ENCODE measurements around the gene CIAO1. TPM values are rescaled to one million over a fixed set of nuclear protein-coding genes. Genes with fewer than 3 reads are reported as not detected.

Gene CIAO1
- total RNA-seq, 1 experiment from 2014 or later = 85.3 TPM

DNA sequence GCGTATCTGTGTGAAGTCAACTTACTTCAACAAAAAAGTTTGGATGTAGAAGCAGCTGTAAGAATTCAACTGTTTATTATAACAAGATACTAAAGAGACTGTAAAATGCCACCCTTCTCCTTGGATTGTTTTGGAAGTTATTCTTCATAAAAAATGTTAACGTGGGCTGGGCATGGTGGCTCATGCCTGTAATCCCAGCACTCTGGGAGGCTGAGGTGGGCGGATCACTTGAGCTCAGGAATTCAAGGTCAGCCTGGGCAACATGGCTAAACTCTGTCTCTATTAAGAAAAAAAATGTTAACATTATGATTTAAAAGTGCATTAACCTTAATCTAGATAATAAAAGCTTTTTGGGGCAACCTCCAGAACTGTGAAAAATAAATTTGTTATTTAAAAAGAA, 7.7 kb downstream of the CIAO1 start:
- Histone ChIP-seq H4K20me1 (ENCODE audit: insufficient read depth) (peaks cover 14% of the 10 kb centered on the region; the same call in 1 of the 2 replicates), H3K27me3 (ENCODE audit: insufficient read depth, low read depth) (no peaks in the 10 kb centered on the region), H3K4me2 (no peak overlapping the region), H3K27ac (peak overlapping the region; percentile 20; the same call in 1 of the 2 replicates), H3K79me2 (ENCODE audit: low read depth) (peaks cover 3% of the 10 kb centered on the region; the same call in 1 of the 2 replicates), H3F3A (ENCODE audit: insufficient read depth, low read depth) (peaks cover 69% of the 10 kb centered on the region), H3K9me2 (ENCODE audit: insufficient read depth) (no peaks in the 10 kb centered on the region), H2AFZ (no peak overlapping the region), H3K4me1 (replicated peaks; ENCODE audit: insufficient read depth) (no peaks in the 10 kb centered on the region), H3K36me3 (ENCODE audit: low read depth) (peaks cover 63% of the 10 kb centered on the region), H3K4me3 (no peak overlapping the region), H3K9me3 (ENCODE audit: insufficient read depth, low read depth) (no peaks in the 10 kb centered on the region)
- CTCF ChIA-PET = interaction anchor here (0.6 to 0.7 kb wide), 2 partner anchors 531 to 976 kb away, joined by 4 to 10 read pairs; partner anchors contain the start of gene KCNIP3
- intact Hi-C loops (cut with micrococcal nuclease; ENCODE audit: unreplicated experiment) = no loop called here
- BruUV-seq (replicated peaks) = no TSS peak
- POLR2A ChIA-PET (ENCODE audit: unreplicated experiment) = interaction anchor here (0.7 kb wide), 1 partner anchor 84 kb away, joined by 13 read pairs; no protein-coding TSS in a partner anchor
- DNase-seq = no peak
- TF ChIP-seq, protein P1, sequence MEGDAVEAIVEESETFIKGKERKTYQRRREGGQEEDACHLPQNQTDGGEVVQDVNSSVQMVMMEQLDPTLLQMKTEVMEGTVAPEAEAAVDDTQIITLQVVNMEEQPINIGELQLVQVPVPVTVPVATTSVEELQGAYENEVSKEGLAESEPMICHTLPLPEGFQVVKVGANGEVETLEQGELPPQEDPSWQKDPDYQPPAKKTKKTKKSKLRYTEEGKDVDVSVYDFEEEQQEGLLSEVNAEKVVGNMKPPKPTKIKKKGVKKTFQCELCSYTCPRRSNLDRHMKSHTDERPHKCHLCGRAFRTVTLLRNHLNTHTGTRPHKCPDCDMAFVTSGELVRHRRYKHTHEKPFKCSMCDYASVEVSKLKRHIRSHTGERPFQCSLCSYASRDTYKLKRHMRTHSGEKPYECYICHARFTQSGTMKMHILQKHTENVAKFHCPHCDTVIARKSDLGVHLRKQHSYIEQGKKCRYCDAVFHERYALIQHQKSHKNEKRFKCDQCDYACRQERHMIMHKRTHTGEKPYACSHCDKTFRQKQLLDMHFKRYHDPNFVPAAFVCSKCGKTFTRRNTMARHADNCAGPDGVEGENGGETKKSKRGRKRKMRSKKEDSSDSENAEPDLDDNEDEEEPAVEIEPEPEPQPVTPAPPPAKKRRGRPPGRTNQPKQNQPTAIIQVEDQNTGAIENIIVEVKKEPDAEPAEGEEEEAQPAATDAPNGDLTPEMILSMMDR (conservative IDR thresholded peaks at IDR 0.05) = no peak
- no peak for TF ChIP-seq EZH2 (IDR thresholded peaks at IDR 0.05; ENCODE audit: low read depth)

- TSS peak; percentile 8 for BruUV-seq (replicated peaks)
- peak overlapping the region; percentile 20; the same call in 1 of the 2 replicates for H3K27ac ChIP-seq
These were observed 8.5 kb downstream of the CIAO1 start for GRCh38 chr2:96274355-96275056.

GRCh38 chr2:96276787-96277499, 10.9 kb downstream of the CIAO1 start:
- POLR2A ChIA-PET (ENCODE audit: unreplicated experiment) = no interaction called here
- DNase-seq = no peak
- Histone ChIP-seq H3K27me3 (ENCODE audit: insufficient read depth, low read depth) (no peaks in the 10 kb centered on the region), H3K79me2 (ENCODE audit: low read depth) (no peaks in the 10 kb centered on the region), H2AFZ (no peak overlapping the region), H3K9me2 (ENCODE audit: insufficient read depth) (no peaks in the 10 kb centered on the region), H4K20me1 (ENCODE audit: insufficient read depth) (peaks cover 8% of the 10 kb centered on the region; the same call in 1 of the 2 replicates), H3K36me3 (ENCODE audit: low read depth) (peaks cover 71% of the 10 kb centered on the region), H3K4me2 (no peak overlapping the region), H3K9me3 (ENCODE audit: insufficient read depth, low read depth) (no peaks in the 10 kb centered on the region), H3K4me3 (no peak overlapping the region), H3F3A (ENCODE audit: insufficient read depth, low read depth) (peaks cover 58% of the 10 kb centered on the region), H3K4me1 (replicated peaks; ENCODE audit: insufficient read depth) (no peaks in the 10 kb centered on the region), H3K27ac (no peak overlapping the region)
- TSS peak; percentile 2 for BruUV-seq (replicated peaks)
- CTCF ChIA-PET = no interaction called here
- intact Hi-C loops (cut with micrococcal nuclease; ENCODE audit: unreplicated experiment) = no loop called here
- no peak for TF ChIP-seq EZH2 (IDR thresholded peaks at IDR 0.05; ENCODE audit: low read depth)
- TF ChIP-seq, protein P1 (conservative IDR thresholded peaks at IDR 0.05) = no peak

More at GRCh38 chr2:96274355-96275056, 8.5 kb downstream of the CIAO1 start:
- H3K79me2 ChIP-seq (ENCODE audit: low read depth) = no peaks in the 10 kb centered on the region
- no peak for TF ChIP-seq EZH2 (IDR thresholded peaks at IDR 0.05; ENCODE audit: low read depth)
- TF ChIP-seq, protein P1 (conservative IDR thresholded peaks at IDR 0.05) = no peak
- intact Hi-C loops (cut with micrococcal nuclease; ENCODE audit: unreplicated experiment) = no loop called here
- CTCF ChIA-PET = interaction anchor here (0.6 kb wide), 1 partner anchor 26 kb away, joined by 3 read pairs; no protein-coding TSS in a partner anchor
- peaks cover 69% of the 10 kb centered on the region for H3F3A ChIP-seq (ENCODE audit: insufficient read depth, low read depth)
- H3K36me3 ChIP-seq (ENCODE audit: low read depth) = peaks cover 63% of the 10 kb centered on the region
- H3K27me3 ChIP-seq (ENCODE audit: insufficient read depth, low read depth) = no peaks in the 10 kb centered on the region
- no peak overlapping the region for H3K4me3 ChIP-seq
- peaks cover 8% of the 10 kb centered on the region; the same call in 1 of the 2 replicates for H4K20me1 ChIP-seq (ENCODE audit: insufficient read depth)
- no peak overlapping the region for H2AFZ ChIP-seq
- H3K9me2 ChIP-seq (ENCODE audit: insufficient read depth) = no peaks in the 10 kb centered on the region
- DNase-seq = no peak
- H3K4me2 ChIP-seq = no peak overlapping the region
- H3K4me1 ChIP-seq (replicated peaks; ENCODE audit: insufficient read depth) = no peaks in the 10 kb centered on the region
- H3K9me3 ChIP-seq (ENCODE audit: insufficient read depth, low read depth) = no peaks in the 10 kb centered on the region
- POLR2A ChIA-PET (ENCODE audit: unreplicated experiment) = no interaction called here

Measured in PC-9 (cell line).